HG03039 (cell line): ENCODE data around the gene SLC8A3.

ENCODE experiments used
- ATAC-seq: cut with Tn5 transposase; IDR thresholded peaks from one replicate; pipeline ENCODE4 v1.9.1; 2021; ENCODE audit warnings: mild to moderate bottlenecking, moderate library complexity; ENCODE audit not compliant: unreplicated experiment

Gene SLC8A3

GRCh38 chr14:70180718-70181117 is 8.0 kb downstream of the SLC8A3 start:
- ATAC-seq = no peak

- no peak for ATAC-seq
These were observed 11.5 kb downstream of the SLC8A3 start for GRCh38 chr14:70177081-70177800.

GRCh38 chr14:70173569-70173968 is 15.2 kb downstream of the SLC8A3 start:
- no peak for ATAC-seq

GRCh38 chr14:70171726-70172125 is 17.0 kb downstream of the SLC8A3 start:
- no peak for ATAC-seq

GRCh38 chr14:70170976-70171375 is 17.8 kb downstream of the SLC8A3 start:
- ATAC-seq = no peak

- no peak for ATAC-seq
These were observed 20.3 kb downstream of the SLC8A3 start for GRCh38 chr14:70168406-70168805.

- ATAC-seq = no peak
These were observed 22.1 kb downstream of the SLC8A3 start for GRCh38 chr14:70166530-70167203.

- ATAC-seq = no peak
These were observed 26.4 kb downstream of the SLC8A3 start for GRCh38 chr14:70162358-70162757.

GRCh38 chr14:70156592-70156991 is 32.2 kb downstream of the SLC8A3 start:
- ATAC-seq = no peak

- ATAC-seq = no peak
These were observed 36.0 kb downstream of the SLC8A3 start for GRCh38 chr14:70152704-70153103.

- ATAC-seq = no peak
These were observed 36.7 kb downstream of the SLC8A3 start for GRCh38 chr14:70152081-70152480.

GRCh38 chr14:70149596-70150165 is 39.1 kb downstream of the SLC8A3 start:
- no peak for ATAC-seq

- ATAC-seq = no peak
These were observed 39.7 kb downstream of the SLC8A3 start for GRCh38 chr14:70148911-70149595.

- ATAC-seq = no peak
These were observed 40.4 kb downstream of the SLC8A3 start for GRCh38 chr14:70148351-70148750.

GRCh38 chr14:70144046-70144445 is 44.7 kb downstream of the SLC8A3 start:
- ATAC-seq = no peak

GRCh38 chr14:70143306-70143705 is 45.4 kb downstream of the SLC8A3 start:
- no peak for ATAC-seq

GRCh38 chr14:70140614-70141013 is 48.1 kb downstream of the SLC8A3 start:
- no peak for ATAC-seq

- no peak for ATAC-seq
These were observed 49.4 kb downstream of the SLC8A3 start for GRCh38 chr14:70139384-70139783.

- ATAC-seq = no peak
These were observed 51.0 kb downstream of the SLC8A3 start for GRCh38 chr14:70137788-70138187.

GRCh38 chr14:70133461-70133860 is 55.3 kb downstream of the SLC8A3 start:
- no peak for ATAC-seq

- ATAC-seq = no peak
These were observed 58.3 kb downstream of the SLC8A3 start for GRCh38 chr14:70130482-70130881.

GRCh38 chr14:70127186-70127585 is 61.6 kb downstream of the SLC8A3 start:
- no peak for ATAC-seq
